Colonic mucosa (tissue), 4 donors: ENCODE results near the gene SIX4. TPM values are rescaled to one million over a fixed set of nuclear protein-coding genes. Genes with fewer than 3 reads are reported as not detected.

Source experiments
- DNase-seq: peaks from one replicate; pipeline ENCODE4 v3.0.0-alpha.2; 2020
- H3K27ac ChIP-seq: fragments of 200-600 bp; one replicate; pipeline ENCODE4 v1.8.0; 2021
- H3K27me3 ChIP-seq: fragments of 200-600 bp; one replicate; pipeline ENCODE4 v1.8.0; 2021
- H3K36me3 ChIP-seq: fragments of 200-600 bp; one replicate; pipeline ENCODE4 v1.8.0; 2021
- H3K4me1 ChIP-seq: fragments of 200-600 bp; one replicate; pipeline ENCODE4 v1.8.0; 2021; ENCODE audit warnings: mild to moderate bottlenecking
- H3K4me3 ChIP-seq: fragments of 200-600 bp; one replicate; pipeline ENCODE4 v1.8.0; 2021
- H3K9ac ChIP-seq, 2 donors: one replicate each; pipeline ENCODE4 v1.7.0; 2013; ENCODE audit warnings: control low read depth in 2 of 2, low read depth in 2 of 2, low read length in 2 of 2
- H3K9me3 ChIP-seq: fragments of 200-600 bp; one replicate; pipeline ENCODE4 v1.8.0; 2021
- intact Hi-C: fragments of 100-400 bp; cut with DNase I; formaldehyde crosslinking; loops from one replicate; pipeline ENCODE4 v1.14.1; 2022
- total RNA-seq, 2 donors: library from RNA; stranded (reverse); fragmentation: NEBNext Ultra II Directional in 1 of 2; extraction: Animal tissue kit (Norgen Biotek cat#: 25700) in 1 of 2; gene quantifications; one replicate each; pipeline ENCODE4 v1.2.1, GENCODE V29; 2021
- TF ChIP-seq, protein P1 (sequence below): fragments of 200-600 bp; IDR thresholded peaks from one replicate; pipeline ENCODE4 v1.8.0; 2022; ENCODE audit warnings: antibody characterized with exemption, mild to moderate bottlenecking
- donor health status: healthy.
- donor health status: DM: no; HTN: no; CAD: no.
- donor health status: DM: no; HTN: no; CAD: no.

Gene SIX4
- total RNA-seq, 2 donors from 2014 or later: 0.15 to 0.27 TPM

DNA sequence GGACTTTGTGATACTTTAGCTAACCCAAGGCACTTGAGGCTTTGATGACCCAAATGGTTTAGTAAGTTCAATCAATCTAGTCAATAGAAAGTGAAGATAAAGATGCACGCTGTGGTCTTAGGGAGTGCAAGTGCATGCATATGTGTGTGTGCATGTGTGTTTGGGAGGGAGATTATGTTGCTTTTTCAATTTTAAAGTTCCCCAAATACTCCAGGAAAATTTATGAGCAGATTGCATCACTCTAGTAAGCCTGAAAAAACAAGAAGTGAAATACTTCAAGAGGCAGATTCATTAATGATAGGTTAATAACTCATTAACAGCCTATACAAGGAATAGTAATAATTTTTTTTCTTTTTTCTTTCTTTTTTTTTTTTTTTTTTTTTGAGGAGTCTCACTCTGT is 62.4 kb downstream of the SIX4 start:
- TF ChIP-seq, protein P1, sequence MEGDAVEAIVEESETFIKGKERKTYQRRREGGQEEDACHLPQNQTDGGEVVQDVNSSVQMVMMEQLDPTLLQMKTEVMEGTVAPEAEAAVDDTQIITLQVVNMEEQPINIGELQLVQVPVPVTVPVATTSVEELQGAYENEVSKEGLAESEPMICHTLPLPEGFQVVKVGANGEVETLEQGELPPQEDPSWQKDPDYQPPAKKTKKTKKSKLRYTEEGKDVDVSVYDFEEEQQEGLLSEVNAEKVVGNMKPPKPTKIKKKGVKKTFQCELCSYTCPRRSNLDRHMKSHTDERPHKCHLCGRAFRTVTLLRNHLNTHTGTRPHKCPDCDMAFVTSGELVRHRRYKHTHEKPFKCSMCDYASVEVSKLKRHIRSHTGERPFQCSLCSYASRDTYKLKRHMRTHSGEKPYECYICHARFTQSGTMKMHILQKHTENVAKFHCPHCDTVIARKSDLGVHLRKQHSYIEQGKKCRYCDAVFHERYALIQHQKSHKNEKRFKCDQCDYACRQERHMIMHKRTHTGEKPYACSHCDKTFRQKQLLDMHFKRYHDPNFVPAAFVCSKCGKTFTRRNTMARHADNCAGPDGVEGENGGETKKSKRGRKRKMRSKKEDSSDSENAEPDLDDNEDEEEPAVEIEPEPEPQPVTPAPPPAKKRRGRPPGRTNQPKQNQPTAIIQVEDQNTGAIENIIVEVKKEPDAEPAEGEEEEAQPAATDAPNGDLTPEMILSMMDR: no peak
- Histone ChIP-seq H3K4me3 (no peak overlapping the region), H3K9me3 (no peaks in the 10 kb centered on the region), H3K4me1 (peaks cover 5% of the 10 kb centered on the region), H3K9ac (no peak overlapping the region), H3K36me3 (no peaks in the 10 kb centered on the region), H3K27ac (no peak overlapping the region), H3K27me3 (peaks cover 34% of the 10 kb centered on the region)
- intact Hi-C loops: no loop called here
- DNase-seq: no peak

Other genes starting within 250 kb of the SIX4 start
- not detected for gene C14orf39, start 238.3 kb downstream of the SIX4 start, total RNA-seq
- gene SIX6, start 215.2 kb downstream of the SIX4 start, total RNA-seq: not detected
- gene SIX1, start 74.9 kb downstream of the SIX4 start, total RNA-seq: not detected
- 10 to 100 TPM; 14.5 to 15.4 TPM for gene MNAT1, start 10.4 kb upstream of the SIX4 start, total RNA-seq